ENCODE results near the gene RUBCN.

The RUBCN gene
- total RNA-seq, result 60.9 to 133 (median 80.5) reads per million in 9 experiments

DNA sequence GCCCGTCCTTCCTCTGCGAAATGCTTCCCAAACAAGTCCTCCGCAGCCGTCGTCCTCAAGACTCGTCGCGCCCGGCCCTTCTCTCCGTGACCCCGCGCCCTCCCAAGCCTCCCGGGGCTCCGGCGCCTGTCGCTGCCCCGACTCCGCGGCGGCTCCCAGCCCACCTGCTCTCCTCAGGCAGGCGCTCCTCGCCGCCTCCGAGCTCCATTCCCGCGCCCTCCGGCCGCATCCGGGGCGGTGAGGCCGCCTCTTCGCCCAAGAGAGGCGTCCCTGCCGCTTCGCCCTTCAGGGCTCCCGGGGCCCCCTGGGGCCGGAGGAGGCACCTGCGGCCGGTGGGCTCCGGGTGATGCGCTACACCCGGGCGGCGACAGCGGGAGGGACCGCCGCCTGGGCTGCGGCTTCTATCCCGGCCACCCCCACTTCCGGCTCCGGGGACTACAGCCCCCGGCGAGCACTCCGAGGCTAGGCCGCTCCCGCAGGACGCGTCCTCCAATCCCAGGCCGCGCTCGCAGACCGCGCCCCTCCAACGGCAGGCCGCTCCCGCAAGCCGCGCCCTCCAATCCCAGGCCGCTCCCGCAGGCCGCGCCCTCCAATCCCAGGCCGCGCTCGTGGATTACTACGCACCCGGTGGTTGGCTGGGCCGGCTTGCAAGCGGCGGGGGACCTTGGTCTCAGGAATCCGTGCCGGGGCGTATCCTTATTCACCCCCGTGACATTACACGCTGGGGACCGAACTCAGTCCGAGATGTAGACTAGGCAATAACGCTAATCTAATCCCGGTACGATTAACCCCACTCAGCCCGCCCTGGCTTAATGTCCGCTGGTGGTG, at the start of gene RUBCN:
Gene RUBCN (minus strand): TSS at position 414 of the 828 bp plus-strand sequence. CDS start 185 bp downstream, at position 229.
- Mint-ChIP-seq H3K27ac (peak within 1 kb of the TSS; percentile 69 to 95), H3K27me3 (no peaks in the 10 kb centered on the region), H3K9me3 (no peaks in the 10 kb centered on the region), H3K4me3 (peak within 1 kb of the TSS; percentile 79 to 92), H3K4me1 (ENCODE audit: low read depth in 2 of 2) (peaks cover 21 to 31% of the 10 kb centered on the region in 2 donors), H3K36me3 (ENCODE audit: insufficient read depth) (peaks cover 11% of the 10 kb centered on the region)
- ATAC-seq (replicated peaks) (peak; percentile 94), DNase-seq (peak; percentile 85 to 91 (median 88))

DNA sequence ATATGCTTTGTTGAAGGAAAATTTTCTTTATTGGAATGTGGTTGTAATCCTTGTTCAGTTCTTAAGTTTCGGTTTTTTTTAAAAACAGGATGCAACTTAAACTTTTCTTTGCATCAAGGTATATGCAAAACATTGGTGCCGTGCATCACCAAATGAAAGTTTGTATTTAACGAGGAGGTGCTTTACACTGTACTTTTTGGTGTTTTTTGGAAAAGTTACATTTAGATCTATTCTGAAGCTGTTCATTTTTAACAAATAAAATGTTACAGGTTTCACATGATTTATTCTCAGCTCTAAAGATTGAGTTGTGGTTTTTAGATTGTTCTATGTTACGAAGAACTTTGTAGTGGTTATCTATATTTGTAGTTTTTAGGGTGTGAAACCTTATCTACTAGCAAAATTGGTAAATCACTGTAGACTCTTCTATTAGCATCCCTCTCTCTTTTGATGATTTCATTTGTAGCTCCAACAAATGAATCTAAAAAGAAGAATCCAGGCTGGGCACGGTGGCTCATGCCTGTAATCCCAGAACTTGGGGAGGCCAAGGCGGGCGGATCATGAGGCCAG, 47.4 kb upstream of the RUBCN start:
- ATAC-seq (replicated peaks) (no peak), DNase-seq (no peak)
- H3K27me3 Mint-ChIP-seq, result no peaks in the 10 kb centered on the region
- H3K27ac Mint-ChIP-seq, result peak overlapping the region in 1 of 2 donors; percentile 46
- H3K4me3 Mint-ChIP-seq, result no peak overlapping the region
- no peaks in the 10 kb centered on the region for H3K9me3 Mint-ChIP-seq
- peaks cover 47% of the 10 kb centered on the region for H3K36me3 Mint-ChIP-seq (ENCODE audit: insufficient read depth)
- H3K4me1 Mint-ChIP-seq (ENCODE audit: low read depth in 2 of 2), result peaks cover 0 to 7% of the 10 kb centered on the region in 2 donors

DNA sequence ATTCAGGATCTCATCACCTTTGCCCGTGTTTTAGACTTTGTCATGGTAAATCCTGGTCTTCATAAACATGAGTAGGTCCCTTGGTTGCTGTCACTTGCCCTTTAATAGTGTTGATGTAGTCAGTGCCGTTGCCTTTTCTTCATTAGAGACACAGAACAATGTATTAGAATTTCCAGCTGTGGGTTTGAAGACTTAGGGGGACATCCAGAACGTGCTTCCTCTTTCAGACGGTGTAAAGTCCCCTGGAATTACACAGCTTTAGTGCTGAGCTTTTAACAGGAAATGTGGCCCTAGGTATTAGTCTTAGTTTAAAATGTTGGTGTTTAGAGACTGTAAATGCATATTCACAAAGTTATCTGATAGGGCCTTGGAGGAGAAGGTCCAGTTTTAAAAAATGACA, 45.5 kb upstream of the RUBCN start:
- DNase-seq (no peak), ATAC-seq (replicated peaks) (no peak)
- Mint-ChIP-seq H3K4me3 (no peak overlapping the region), H3K36me3 (ENCODE audit: insufficient read depth) (peaks cover 63% of the 10 kb centered on the region), H3K27ac (peak overlapping the region in 1 of 2 donors; percentile 24), H3K9me3 (no peaks in the 10 kb centered on the region), H3K4me1 (ENCODE audit: low read depth in 2 of 2) (peaks cover 0 to 7% of the 10 kb centered on the region in 2 donors), H3K27me3 (no peaks in the 10 kb centered on the region)

DNA sequence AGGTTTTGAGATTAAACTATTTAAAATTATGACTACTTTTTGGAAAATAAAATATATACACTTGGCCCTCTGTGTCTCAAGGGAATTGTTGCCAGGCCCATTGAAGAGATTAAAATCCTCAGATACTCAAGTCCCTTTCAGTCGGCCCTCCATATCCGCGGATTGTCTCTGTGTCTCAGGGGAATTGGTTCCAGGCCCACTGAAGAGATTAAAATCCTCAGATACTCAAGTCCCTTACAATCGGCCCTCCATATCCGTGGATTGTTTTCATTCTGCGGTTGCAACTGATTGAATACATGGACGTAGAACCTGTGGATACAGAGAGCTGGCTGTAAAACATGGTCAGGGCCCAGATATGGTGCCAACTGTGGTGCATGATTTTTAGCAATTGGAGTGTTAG, 38.6 kb upstream of the RUBCN start:
- Mint-ChIP-seq H3K9me3 (no peaks in the 10 kb centered on the region), H3K27me3 (no peaks in the 10 kb centered on the region), H3K27ac (no peak overlapping the region), H3K4me1 (ENCODE audit: low read depth in 2 of 2) (no peaks in the 10 kb centered on the region), H3K4me3 (no peak overlapping the region), H3K36me3 (ENCODE audit: insufficient read depth) (peaks cover 87% of the 10 kb centered on the region)
- DNase-seq (no peak), ATAC-seq (replicated peaks) (no peak)

DNA sequence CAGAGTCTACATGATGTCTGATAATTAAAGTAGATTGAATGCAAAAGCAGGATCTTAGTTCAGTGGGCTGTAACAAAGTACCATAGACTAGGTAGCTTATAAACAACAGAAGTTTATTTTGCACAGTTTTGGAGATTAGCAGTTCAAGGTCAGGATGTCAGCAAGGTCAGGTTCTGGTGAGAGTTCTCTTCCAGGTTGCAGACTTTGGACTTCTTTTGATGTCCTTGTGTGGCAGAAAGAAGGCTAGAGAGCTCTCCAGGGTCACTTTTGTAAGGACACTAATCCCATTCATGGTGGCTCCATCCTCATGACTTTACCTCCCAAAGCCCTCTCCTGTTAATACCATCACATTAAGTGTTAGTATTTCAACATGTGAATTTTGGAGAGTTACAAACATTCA, 25.1 kb upstream of the RUBCN start:
- no peak for DNase-seq
- H3K4me1 Mint-ChIP-seq (ENCODE audit: low read depth in 2 of 2), result peaks cover 0 to 4% of the 10 kb centered on the region in 2 donors
- H3K36me3 Mint-ChIP-seq (ENCODE audit: insufficient read depth), result peaks cover 47% of the 10 kb centered on the region
- no peak overlapping the region for H3K27ac Mint-ChIP-seq
- no peaks in the 10 kb centered on the region for H3K9me3 Mint-ChIP-seq
- H3K27me3 Mint-ChIP-seq, result no peaks in the 10 kb centered on the region
- H3K4me3 Mint-ChIP-seq, result no peak overlapping the region
- ATAC-seq (replicated peaks), result no peak

DNA sequence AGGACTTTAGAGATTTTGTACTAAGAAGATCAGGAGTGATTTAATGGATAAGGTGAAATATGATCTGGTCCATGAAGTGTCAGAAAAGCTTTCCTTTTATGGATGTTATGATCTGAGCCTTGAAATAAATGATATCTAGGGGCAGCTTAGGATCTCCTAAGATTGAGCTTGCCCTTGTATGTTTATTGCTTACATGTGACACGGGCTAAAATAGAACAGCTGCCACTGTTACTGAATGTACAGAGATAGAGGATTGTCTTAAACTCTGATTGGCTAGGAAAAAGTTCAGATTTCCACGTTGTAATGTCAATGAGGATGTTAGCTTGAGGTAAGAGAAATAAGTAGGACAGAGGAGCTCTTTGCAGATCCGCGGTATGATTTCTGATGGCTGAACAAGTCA, 21.8 kb upstream of the RUBCN start:
- Mint-ChIP-seq H3K4me3 (no peak overlapping the region), H3K27me3 (no peaks in the 10 kb centered on the region), H3K27ac (no peak overlapping the region), H3K36me3 (ENCODE audit: insufficient read depth) (peaks cover 21% of the 10 kb centered on the region), H3K4me1 (ENCODE audit: low read depth in 2 of 2) (peaks cover 12 to 26% of the 10 kb centered on the region in 2 donors), H3K9me3 (no peaks in the 10 kb centered on the region)
- ATAC-seq (replicated peaks) (no peak), DNase-seq (no peak)

DNA sequence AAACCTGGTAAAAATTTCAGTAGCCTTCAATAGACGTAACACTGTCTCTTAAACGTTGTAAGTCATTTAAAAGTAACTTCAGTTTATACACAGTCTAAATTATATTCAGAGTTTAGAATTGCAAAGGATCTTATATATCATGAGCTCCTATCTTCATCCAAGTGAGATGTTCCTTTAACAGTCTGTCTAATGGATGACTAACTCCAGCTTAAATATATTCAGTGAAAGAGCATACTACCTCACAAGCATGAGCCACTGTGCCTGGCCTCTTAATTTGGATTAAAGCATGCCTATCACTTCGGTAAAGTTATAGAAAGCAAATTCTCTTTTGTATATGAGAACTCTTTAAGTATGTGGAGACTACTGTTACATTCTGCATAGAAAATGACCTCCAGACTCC, 20.0 kb upstream of the RUBCN start:
- ATAC-seq (replicated peaks), result no peak
- Mint-ChIP-seq H3K27me3 (no peaks in the 10 kb centered on the region), H3K27ac (peak overlapping the region in 1 of 2 donors; percentile 50), H3K4me1 (ENCODE audit: low read depth in 2 of 2) (peaks cover 23 to 37% of the 10 kb centered on the region in 2 donors), H3K36me3 (ENCODE audit: insufficient read depth) (peaks cover 4% of the 10 kb centered on the region), H3K4me3 (no peak overlapping the region), H3K9me3 (no peaks in the 10 kb centered on the region)
- DNase-seq, result no peak

DNA sequence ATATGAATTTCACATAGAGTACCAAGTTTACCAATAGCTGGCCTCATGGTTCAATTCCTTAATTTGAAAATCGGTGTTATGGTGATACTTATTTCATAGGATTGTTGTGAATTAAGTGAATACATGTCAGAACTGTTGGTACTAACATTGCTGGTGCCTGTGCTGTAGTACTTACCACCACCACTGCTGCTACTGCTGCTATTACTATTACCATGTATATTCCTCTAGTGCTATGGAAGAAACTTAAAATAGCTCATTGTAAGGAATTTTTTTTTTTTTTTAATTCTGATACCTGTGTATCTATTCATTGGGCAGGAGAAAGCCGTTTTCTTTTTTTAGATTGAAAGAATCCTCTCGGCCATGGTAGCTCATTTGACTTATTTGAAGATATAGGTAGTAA, 16.6 kb upstream of the RUBCN start:
- H3K27ac Mint-ChIP-seq, result peak overlapping the region in 1 of 2 donors; percentile 74
- ATAC-seq (replicated peaks) (no peak), DNase-seq (no peak)
- no peak overlapping the region for H3K4me3 Mint-ChIP-seq
- H3K36me3 Mint-ChIP-seq (ENCODE audit: insufficient read depth), result peaks cover 26% of the 10 kb centered on the region
- peaks cover 40 to 57% of the 10 kb centered on the region in 2 donors for H3K4me1 Mint-ChIP-seq (ENCODE audit: low read depth in 2 of 2)
- H3K9me3 Mint-ChIP-seq, result no peaks in the 10 kb centered on the region
- H3K27me3 Mint-ChIP-seq, result no peaks in the 10 kb centered on the region

DNA sequence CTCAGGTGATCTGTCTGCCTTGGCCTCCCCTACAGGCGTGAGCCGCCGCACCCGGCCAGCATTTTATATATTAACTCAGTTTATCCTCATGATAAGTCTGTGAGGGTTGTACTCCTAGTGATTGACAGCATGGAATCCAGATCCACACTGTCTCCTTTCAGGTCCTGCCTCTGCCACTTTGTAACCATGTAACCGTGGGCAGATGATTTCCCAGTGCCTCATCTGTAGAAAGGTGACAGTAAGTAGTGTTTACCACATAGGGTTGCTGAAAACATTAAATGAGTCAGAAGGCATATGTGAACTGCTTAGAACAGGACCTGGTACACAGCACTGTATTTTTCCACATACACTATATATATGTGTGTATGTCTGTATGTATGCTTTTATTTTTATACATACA, 15.4 kb upstream of the RUBCN start:
- Mint-ChIP-seq H3K9me3 (no peaks in the 10 kb centered on the region), H3K27ac (peak overlapping the region; percentile 71 to 95), H3K36me3 (ENCODE audit: insufficient read depth) (peaks cover 22% of the 10 kb centered on the region), H3K4me1 (ENCODE audit: low read depth in 2 of 2) (peaks cover 40 to 57% of the 10 kb centered on the region in 2 donors), H3K27me3 (no peaks in the 10 kb centered on the region), H3K4me3 (peak overlapping the region; percentile 69 to 70)
- ATAC-seq (replicated peaks) (no peak), DNase-seq (no peak)

DNA sequence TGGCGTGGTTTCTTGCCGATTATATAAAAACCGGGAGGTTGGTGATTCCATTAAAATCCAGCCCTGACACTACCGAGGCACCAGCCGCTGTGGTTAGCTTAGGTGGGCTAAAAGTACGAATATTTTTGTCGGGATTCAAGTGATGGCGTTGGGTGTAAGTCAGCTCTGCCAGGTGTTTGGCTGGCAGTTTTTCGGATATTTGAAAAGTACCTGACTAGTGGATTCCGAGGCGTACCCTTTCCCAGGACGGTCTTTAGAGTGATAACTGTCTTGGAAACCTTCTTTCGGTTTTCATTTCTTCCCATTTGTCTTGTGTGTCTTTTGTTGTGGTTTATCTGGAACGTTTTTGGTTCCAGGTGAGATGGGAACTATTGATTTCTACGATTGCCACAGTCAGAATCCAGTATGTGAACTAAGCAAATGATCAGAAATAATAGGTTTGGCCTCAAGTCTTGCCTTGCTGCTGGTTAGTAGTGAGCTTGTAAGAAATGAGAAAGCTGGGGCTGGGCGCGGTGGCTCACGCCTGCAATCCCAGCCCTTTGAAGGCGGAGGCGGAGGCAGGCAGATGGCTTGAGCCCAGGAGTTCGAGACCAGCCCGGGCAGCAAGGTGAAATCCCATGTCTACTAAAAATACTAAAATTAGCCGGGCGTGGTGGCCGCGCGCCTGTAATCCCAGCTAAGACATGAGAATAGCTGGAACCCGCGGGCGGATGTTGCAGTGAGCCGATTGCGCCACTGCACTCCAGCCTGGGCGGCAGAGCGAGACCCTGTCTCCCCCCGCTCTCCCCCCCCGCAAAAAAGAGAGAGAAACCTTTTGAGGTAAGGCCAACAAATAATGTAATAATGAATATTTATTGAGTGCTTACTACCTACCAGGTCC, 14.4 kb upstream of the RUBCN start:
- Mint-ChIP-seq H3K27ac (peak overlapping the region; percentile 71 to 95), H3K36me3 (ENCODE audit: insufficient read depth) (peaks cover 22% of the 10 kb centered on the region), H3K4me1 (ENCODE audit: low read depth in 2 of 2) (peaks cover 36 to 50% of the 10 kb centered on the region in 2 donors), H3K9me3 (no peaks in the 10 kb centered on the region), H3K27me3 (no peaks in the 10 kb centered on the region), H3K4me3 (peak overlapping the region; percentile 95 to 99)
- DNase-seq (peak in 1 of 3 experiments; percentile 3), ATAC-seq (replicated peaks) (no peak)

DNA sequence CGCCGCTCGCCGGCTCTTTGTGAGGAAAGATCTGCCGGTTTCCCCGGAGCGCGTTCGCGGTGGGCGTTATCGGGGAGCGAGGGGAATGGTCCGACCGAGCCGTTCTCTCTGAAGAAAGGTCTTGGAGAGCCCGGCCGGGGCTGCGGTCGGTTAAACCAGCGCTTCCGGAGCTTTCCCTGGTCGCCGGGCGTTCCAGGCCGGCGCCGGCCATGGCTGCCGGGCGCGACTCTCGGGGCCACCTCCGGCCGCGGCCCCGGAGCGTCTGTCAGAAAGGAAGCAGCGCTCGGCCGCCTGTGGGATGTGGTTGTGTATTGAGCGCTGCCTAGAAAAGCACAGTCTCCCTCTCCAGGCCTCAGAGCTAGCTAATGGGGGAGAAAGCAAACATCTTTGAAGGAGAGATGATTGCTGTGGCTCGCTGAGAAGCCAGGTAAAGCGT, 13.7 kb upstream of the RUBCN start:
- H3K27me3 Mint-ChIP-seq, result no peaks in the 10 kb centered on the region
- H3K9me3 Mint-ChIP-seq, result no peaks in the 10 kb centered on the region
- peak overlapping the region; percentile 95 to 99 for H3K4me3 Mint-ChIP-seq
- H3K4me1 Mint-ChIP-seq (ENCODE audit: low read depth in 2 of 2), result peaks cover 31 to 44% of the 10 kb centered on the region in 2 donors
- ATAC-seq (replicated peaks) (peak; percentile 56), DNase-seq (peak; percentile 41 to 45 (median 44))
- H3K36me3 Mint-ChIP-seq (ENCODE audit: insufficient read depth), result peaks cover 22% of the 10 kb centered on the region
- H3K27ac Mint-ChIP-seq, result peak overlapping the region; percentile 71 to 95

DNA sequence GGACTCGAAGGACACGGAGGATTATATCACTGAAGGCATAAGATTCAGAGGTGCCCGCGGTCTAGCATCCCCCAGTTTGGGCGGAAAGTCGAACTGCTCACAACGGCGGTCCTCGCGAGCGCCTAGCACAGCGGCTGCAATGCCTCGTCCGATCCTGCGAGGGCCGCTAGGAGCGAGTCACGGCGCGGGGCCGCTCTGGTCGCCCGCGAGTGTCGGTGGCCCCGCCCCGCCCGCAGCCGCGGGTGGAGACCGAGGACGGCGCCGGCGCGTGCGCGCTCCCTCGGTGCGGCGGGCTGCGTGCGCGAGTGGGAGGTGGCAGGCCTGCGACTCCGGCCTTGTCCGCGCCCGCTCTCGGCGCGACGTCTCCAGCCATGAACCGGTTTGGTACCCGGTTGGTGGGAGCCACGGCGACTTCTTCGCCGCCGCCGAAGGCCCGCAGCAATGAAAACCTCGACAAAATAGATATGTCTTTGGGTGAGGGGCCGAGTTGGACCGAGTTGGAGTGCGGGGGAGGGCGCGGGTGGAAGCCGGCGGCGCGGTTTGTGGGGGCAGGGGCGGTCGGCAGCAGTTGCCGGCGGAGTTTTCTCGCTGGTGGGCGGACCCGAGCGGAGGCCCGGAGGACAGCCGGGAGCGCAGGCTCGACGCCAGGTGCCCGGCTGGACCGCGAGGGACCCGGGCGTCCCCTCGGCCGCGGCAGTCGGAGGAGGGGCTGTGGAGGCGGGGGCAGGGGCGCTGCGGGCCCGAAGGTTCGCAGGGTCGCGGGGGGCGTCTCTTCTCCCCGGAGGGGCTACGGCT, 13.1 kb upstream of the RUBCN start, which contains the start of gene FYTTD1:
Gene FYTTD1 (plus strand): TSS at position 283 of the 795 bp plus-strand sequence. CDS start 89 bp downstream, at position 372.
- H3K9me3 Mint-ChIP-seq, result no peaks in the 10 kb centered on the region
- no peaks in the 10 kb centered on the region for H3K27me3 Mint-ChIP-seq
- peaks cover 28 to 41% of the 10 kb centered on the region in 2 donors for H3K4me1 Mint-ChIP-seq (ENCODE audit: low read depth in 2 of 2)
- peak; percentile 84 to 88 (median 85) for DNase-seq
- H3K36me3 Mint-ChIP-seq (ENCODE audit: insufficient read depth), result peaks cover 22% of the 10 kb centered on the region
- peak; percentile 84 for ATAC-seq (replicated peaks)
- H3K27ac Mint-ChIP-seq, result peak within 1 kb of the TSS; percentile 71 to 95
- peak within 1 kb of the TSS; percentile 95 to 99 for H3K4me3 Mint-ChIP-seq

Data from effector memory CD8-positive, alpha-beta T cell (primary cell).